HL-60/S4 (cell line): ENCODE results near the gene ATXN7L1.
"Not testable (repeated sequence)": the region's sequence is repeated elsewhere in the genome, so short reads cannot be mapped to it uniquely, and the experiment has no call there.

ENCODE experiments used
- in situ Hi-C: fragments of 300-500 bp; cut with MboI; formaldehyde crosslinking; loops from 2 replicates; pipeline ENCODE4 v1.14.3; 2022; ENCODE audit warnings: low sequenced_read_pairs

Gene ATXN7L1

GRCh38 chr7:105600720-105601550 is 275.5 kb downstream of the ATXN7L1 start:
- in situ Hi-C loops: no loop called here

- in situ Hi-C loops: no loop called here
Measured at GRCh38 chr7:105599551-105599950, 276.8 kb downstream of the ATXN7L1 start.

GRCh38 chr7:105599080-105599479 is 277.3 kb downstream of the ATXN7L1 start:
- in situ Hi-C loops: not testable (repeated sequence)

- in situ Hi-C loops: no loop called here
Measured at GRCh38 chr7:105596866-105597265, 279.5 kb downstream of the ATXN7L1 start.

GRCh38 chr7:105594034-105594433 is 282.4 kb downstream of the ATXN7L1 start:
- in situ Hi-C loops: no loop called here

GRCh38 chr7:105591522-105591921 is 284.9 kb downstream of the ATXN7L1 start:
- in situ Hi-C loops: no loop called here

- in situ Hi-C loops: no loop called here
Measured at GRCh38 chr7:105590793-105591192, 285.6 kb downstream of the ATXN7L1 start.

GRCh38 chr7:105589356-105590077 is 286.9 kb downstream of the ATXN7L1 start:
- in situ Hi-C loops: no loop called here

- in situ Hi-C loops: no loop called here
Measured at GRCh38 chr7:105587909-105588635, 288.3 kb downstream of the ATXN7L1 start.

GRCh38 chr7:105585850-105586500 is 290.4 kb downstream of the ATXN7L1 start:
- in situ Hi-C loops: no loop called here

GRCh38 chr7:105584165-105584564 is 292.2 kb downstream of the ATXN7L1 start:
- in situ Hi-C loops: no loop called here

- in situ Hi-C loops: no loop called here
Measured at GRCh38 chr7:105583061-105583460, 293.3 kb downstream of the ATXN7L1 start.

GRCh38 chr7:105581066-105581811 is 295.2 kb downstream of the ATXN7L1 start, which contains the start of gene EFCAB10:
Gene EFCAB10 (minus strand): TSS chr7:105581493. CDS start chr7:105581463, 30 bp downstream.
- in situ Hi-C loops: no loop called here

GRCh38 chr7:105580022-105580740 is 296.2 kb downstream of the ATXN7L1 start:
- in situ Hi-C loops: no loop called here

GRCh38 chr7:105578496-105578895 is 297.9 kb downstream of the ATXN7L1 start:
- in situ Hi-C loops: no loop called here

GRCh38 chr7:105577251-105577650 is 299.1 kb downstream of the ATXN7L1 start:
- in situ Hi-C loops: no loop called here

- in situ Hi-C loops: no loop called here
Measured at GRCh38 chr7:105571891-105572290, 304.5 kb downstream of the ATXN7L1 start.

GRCh38 chr7:105567821-105568220 is 308.6 kb downstream of the ATXN7L1 start:
- in situ Hi-C loops: no loop called here

GRCh38 chr7:105567024-105567423 is 309.4 kb downstream of the ATXN7L1 start:
- in situ Hi-C loops: no loop called here
